ENCODE results near the gene MGAT4C.
"Not testable (repeated sequence)": the region's sequence is repeated elsewhere in the genome, so short reads cannot be mapped to it uniquely, and the experiment has no call there.

MGAT4C gene

GRCh38 chr12:86256163-86256562, at the start of gene MGAT4C:
Gene MGAT4C, minus strand, starts transcription at chr12:86256391.
- no peak for DNase-seq

- not testable (repeated sequence) for DNase-seq
Measured at GRCh38 chr12:86296396-86296795, 40.2 kb upstream of the MGAT4C start.

- no peak for DNase-seq
Measured at GRCh38 chr12:86293682-86294240, 37.6 kb upstream of the MGAT4C start.

GRCh38 chr12:86292480-86292879, 36.3 kb upstream of the MGAT4C start:
- no peak for DNase-seq

- no peak for DNase-seq
Measured at GRCh38 chr12:86290615-86291014, 34.4 kb upstream of the MGAT4C start.

- DNase-seq = no peak
Measured at GRCh38 chr12:86286119-86286518, 29.9 kb upstream of the MGAT4C start.

GRCh38 chr12:86283620-86284019, 27.4 kb upstream of the MGAT4C start:
- DNase-seq = no peak

- DNase-seq = no peak
Measured at GRCh38 chr12:86275356-86275755, 19.2 kb upstream of the MGAT4C start.

GRCh38 chr12:86265329-86265695, 9.1 kb upstream of the MGAT4C start:
- DNase-seq = no peak

GRCh38 chr12:86264451-86265328, 8.5 kb upstream of the MGAT4C start:
- DNase-seq = no peak

GRCh38 chr12:86261578-86261977, 5.4 kb upstream of the MGAT4C start:
- DNase-seq = no peak

GRCh38 chr12:86261142-86261541, 5.0 kb upstream of the MGAT4C start:
- DNase-seq = no peak

- no peak for DNase-seq
Measured at GRCh38 chr12:86260183-86260582, 4.0 kb upstream of the MGAT4C start.

GRCh38 chr12:86257134-86257533, 943 bp upstream of the MGAT4C start:
- no peak for DNase-seq

- no peak for DNase-seq
Measured at GRCh38 chr12:86254399-86255107, 1.6 kb downstream of the MGAT4C start.

- no peak for DNase-seq
Measured at GRCh38 chr12:86249851-86250250, 6.3 kb downstream of the MGAT4C start.

- DNase-seq = no peak
Measured at GRCh38 chr12:86249276-86249675, 6.9 kb downstream of the MGAT4C start.

GRCh38 chr12:86247871-86248270, 8.3 kb downstream of the MGAT4C start:
- DNase-seq = no peak

- no peak for DNase-seq
Measured at GRCh38 chr12:86241600-86241999, 14.6 kb downstream of the MGAT4C start.

GRCh38 chr12:86234316-86234855, 21.8 kb downstream of the MGAT4C start:
- DNase-seq = no peak

- DNase-seq = no peak
Measured at GRCh38 chr12:86233126-86233525, 23.1 kb downstream of the MGAT4C start.

- no peak for DNase-seq
Measured at GRCh38 chr12:86230516-86231146, 25.6 kb downstream of the MGAT4C start.

- no peak for DNase-seq
Measured at GRCh38 chr12:86229772-86230171, 26.4 kb downstream of the MGAT4C start.
